GM12878 (cell line): ENCODE measurements around the gene SCARF2. TPM values are rescaled to one million over a fixed set of nuclear protein-coding genes. Genes with fewer than 3 reads are reported as not detected.

Experiments used
- ATAC-seq: fragments of 200-7000 bp; cut with Tn5 transposase; 3 replicates; pipeline ENCODE4 v1.9.1; 2020; ENCODE audit warnings: mild to moderate bottlenecking, moderate library complexity
- BruUV-seq: library from RNA; stranded (reverse); fragments of 400-500 nt; replicated peaks from 2 replicates; lab custom pipeline; 2021; lab: Mats Ljungman, UMichigan
- CTCF ChIA-PET: fragments of 300-600 bp; sonication (Branson Sonifier 250); formaldehyde crosslinking; extraction: SDS; loops from one replicate; lab custom pipeline; 2021; ENCODE audit warnings: inconsistent platforms; lab: Yijun Ruan, JAX
- POLR2A ChIA-PET: fragments of 350-600 bp; formaldehyde crosslinking; extraction: SDS; loops from one replicate; lab custom pipeline; 2021; ENCODE audit warnings: inconsistent platforms; lab: Charles Lee
- RAD21 ChIA-PET: fragments of 300-600 bp; sonication (Branson Sonifier 250); formaldehyde crosslinking; loops from one replicate; lab custom pipeline; 2023; ENCODE audit warnings: antibody characterized with exemption; ENCODE audit not compliant: unreplicated experiment; lab: Charles Lee
- SMC1A ChIA-PET: fragments of 300-600 bp; sonication (Branson Sonifier 250); formaldehyde crosslinking; loops from one replicate; lab custom pipeline; 2023; ENCODE audit not compliant: unreplicated experiment, uncharacterized antibody; lab: Charles Lee
- DNase-seq: peaks from one replicate; pipeline ENCODE4 v3.0.0-alpha.2; 2011; ENCODE audit warnings: low read depth, low spot score
- FAIRE-seq: peaks from 3 replicates; lab custom pipeline; 2011; peaks lifted over from hg19 to GRCh38; lab: Jason Lieb, UNC
- H2AFZ ChIP-seq: 2 replicates; pipeline ENCODE4 v1.6.0; 2011; ENCODE audit warnings: low read depth, low read length, control low read depth; ENCODE audit not compliant: control insufficient read depth
- H3K27ac ChIP-seq: 2 replicates; pipeline ENCODE4 v1.5.1; 2011; ENCODE audit warnings: control low read depth; ENCODE audit not compliant: control insufficient read depth, insufficient read depth
- H3K27me3 ChIP-seq, 2 experiments: replicated peaks in 1 of 2; 2 replicates each; pipeline versions ENCODE4 v1.6.0 to v1.6.1; 2011; ENCODE audit warnings: low read length in 1 of 2; ENCODE audit not compliant: control insufficient read depth in 2 of 2, insufficient read depth in 2 of 2
- H3K36me3 ChIP-seq, 2 experiments: 2 replicates each; pipeline ENCODE4 v1.5.1; 2011; ENCODE audit warnings: low read length in 1 of 2; ENCODE audit not compliant: control insufficient read depth in 2 of 2, insufficient read depth in 2 of 2
- H3K4me1 ChIP-seq: 2 replicates; pipeline ENCODE4 v1.6.1; 2011; ENCODE audit warnings: mild to moderate bottlenecking, low read length, moderate library complexity, mixed read lengths; ENCODE audit not compliant: control insufficient read depth, insufficient read depth
- H3K4me2 ChIP-seq: 2 replicates; pipeline ENCODE4 v1.6.0; 2011; ENCODE audit warnings: control low read depth; ENCODE audit not compliant: control insufficient read depth, insufficient read depth
- H3K4me3 ChIP-seq: fragments of 200-600 bp; sonication (generic); 2 replicates; pipeline ENCODE4 v1.5.1; 2016
- H3K79me2 ChIP-seq: 2 replicates; pipeline ENCODE4 v1.6.0; 2011; ENCODE audit warnings: low read length; ENCODE audit not compliant: control insufficient read depth, insufficient read depth
- H3K9ac ChIP-seq: 2 replicates; pipeline ENCODE4 v1.8.0; 2011; ENCODE audit warnings: low read length, control low read depth, mixed read lengths; ENCODE audit not compliant: control insufficient read depth, insufficient read depth
- H3K9me3 ChIP-seq: replicated peaks from 3 replicates; pipeline ENCODE4 v1.5.1; 2011; ENCODE audit warnings: mild to moderate bottlenecking, low read length; ENCODE audit not compliant: control insufficient read depth, insufficient read depth
- H4K20me1 ChIP-seq: 2 replicates; pipeline ENCODE4 v1.6.0; 2011; ENCODE audit not compliant: control insufficient read depth, insufficient read depth
- BCL11A ChIP-seq: IDR thresholded peaks from 2 replicates; pipeline ENCODE4 v1.6.1; 2011; ENCODE audit warnings: low read depth, low read length
- EGR1 ChIP-seq, 2 experiments: IDR thresholded peaks; 1 replicate in 1 of 2; 2 replicates in 1 of 2; pipeline ENCODE4 v1.6.1; 2011 to 2012; ENCODE audit warnings: low read depth in 2 of 2, low read length in 2 of 2, borderline replicate concordance in 1 of 2, mild to moderate bottlenecking in 1 of 2, moderate library complexity in 1 of 2
- IKZF2 ChIP-seq, 2 experiments: fragments of 450-650 bp; IDR thresholded peaks; 2 replicates each; pipeline ENCODE4 v1.6.1; 2017; ENCODE audit warnings: mild to moderate bottlenecking in 2 of 2, moderate library complexity in 2 of 2
- MEF2B ChIP-seq: fragments of 450-650 bp; IDR thresholded peaks from 2 replicates; pipeline ENCODE4 v1.6.1; 2018; ENCODE audit warnings: mild to moderate bottlenecking, moderate library complexity; ENCODE audit not compliant: partially characterized antibody, poor library complexity, severe bottlenecking
- PAX8 ChIP-seq: fragments of 450-650 bp; IDR thresholded peaks from 2 replicates; pipeline ENCODE4 v1.6.1; 2017; ENCODE audit warnings: mild to moderate bottlenecking, moderate library complexity
- POLR2AphosphoS5 ChIP-seq: IDR thresholded peaks from 2 replicates; pipeline ENCODE4 v1.6.1; 2011; ENCODE audit warnings: mild to moderate bottlenecking, low read length, inconsistent platforms
- PRDM15 ChIP-seq: fragments of 450-650 bp; formaldehyde crosslinking; IDR thresholded peaks from 2 replicates; pipeline ENCODE4 v1.4.0; 2020; ENCODE audit warnings: mild to moderate bottlenecking, moderate library complexity
- RB1 ChIP-seq: fragments of 450-650 bp; formaldehyde crosslinking; IDR thresholded peaks from 2 replicates; pipeline ENCODE4 v1.6.1; 2017; ENCODE audit warnings: mild to moderate bottlenecking, borderline replicate concordance
- SMC3 ChIP-seq: IDR thresholded peaks from 2 replicates; pipeline ENCODE4 v1.6.1; 2011; ENCODE audit warnings: low read length, improper control_type of control experiment, borderline replicate concordance
- SREBF2 ChIP-seq: IDR thresholded peaks from 2 replicates; pipeline ENCODE4 v1.6.1; 2012; ENCODE audit warnings: mild to moderate bottlenecking, low read length
- TARDBP ChIP-seq: IDR thresholded peaks from 2 replicates; pipeline ENCODE4 v1.6.1; 2016; ENCODE audit warnings: borderline replicate concordance
- TCF3 ChIP-seq: IDR thresholded peaks from 2 replicates; pipeline ENCODE4 v1.6.1; 2012; ENCODE audit warnings: low read depth, mild to moderate bottlenecking, low read length, borderline replicate concordance; ENCODE audit not compliant: insufficient read depth
- YY1 ChIP-seq: IDR thresholded peaks from 2 replicates; pipeline ENCODE4 v1.6.1; 2011; ENCODE audit warnings: low read depth, mild to moderate bottlenecking, low read length
- ZNF384 ChIP-seq: IDR thresholded peaks from 2 replicates; pipeline ENCODE4 v1.6.1; 2012; ENCODE audit warnings: low read depth, mild to moderate bottlenecking, low read length, improper control_type of control experiment, borderline replicate concordance
- WGBS: methylation state at CpG from one replicate; pipeline ENCODE4 v1.1.6; 2016; ENCODE audit warnings: low lambda C conversion rate; ENCODE audit not compliant: insufficient replicate concordance, insufficient coverage; ENCODE audit errors: missing lambda C conversion rate; 5-methylcytosine and 5-hydroxymethylcytosine counted together
- in situ Hi-C: fragments of 300-500 bp; cut with MboI; formaldehyde crosslinking; loops from 9 replicates; pipeline ENCODE4 v1.14.3; 2018; ENCODE audit warnings: mixed read lengths
- intact Hi-C: fragments of 100-400 bp; cut with micrococcal nuclease; formaldehyde crosslinking; loops from one replicate; pipeline ENCODE4 v1.14.2; 2022; ENCODE audit not compliant: unreplicated experiment
- polyA plus RNA-seq, 11 experiments: library from polyadenylated mRNA; depleted of rRNA in 4 of 11; unstranded in 6 of 11; stranded (reverse) in 5 of 11; fragments of >200 nt; fragmentation: Nextera tagmentation in 4 of 11; fragmentation: Illumina TruSeq in 1 of 11; extraction: Ambion mirVana in 4 of 11; extraction: Trizol in 1 of 11; gene quantifications; 1 replicate in 1 of 11; 2 replicates in 10 of 11; pipeline versions ENCODE4 v1.2.1 to v1.2.3, GENCODE V29; 2011 to 2016; ENCODE audit warnings: inconsistent platforms in 2 of 11, missing spikeins in 2 of 11, low read depth in 1 of 11
- total RNA-seq, 4 experiments: library from RNA; depleted of rRNA in 3 of 4; stranded (reverse); fragments of >200 nt in 3 of 4; fragmentation: Illumina TruSeq in 1 of 4; extraction: Trizol in 1 of 4; gene quantifications; 2 replicates each; pipeline versions ENCODE4 v1.2.1 to v1.2.3, GENCODE V29; 2013 to 2021

The SCARF2 gene
- total and polyA plus RNA-seq, 10 of the 15 experiments (the other 5 are each of a cell fraction or from before 2014, with no cell fraction given): 0.01 to 0.74 (median 0.17) TPM; not detected in 5

GRCh38 chr22:20405931-20406685 is 31.5 kb downstream of the SCARF2 start:
- ChIA-PET POLR2A (no interaction called here), SMC1A (no interaction called here), RAD21 (no interaction called here), CTCF (no interaction called here)
- in situ Hi-C loops: no loop called here
- DNase-seq: no peak
- no peak for FAIRE-seq
- WGBS: 93% methylated on average over 62 of the region's 62 CpGs
- no TSS peak for BruUV-seq
- no peaks in the 10 kb centered on the region for H3K4me1 ChIP-seq
- no peak overlapping the region for H2AFZ ChIP-seq
- no peaks in the 10 kb centered on the region for H3K9me3 ChIP-seq
- H4K20me1 ChIP-seq: no peaks in the 10 kb centered on the region
- no peak for ATAC-seq
- H3K27me3 ChIP-seq: no peaks in the 10 kb centered on the region; a peak in 1 of 4 replicates
- H3K4me3 ChIP-seq: no peak overlapping the region
- intact Hi-C loops: no loop called here
- H3K9ac ChIP-seq: no peak overlapping the region
- H3K79me2 ChIP-seq: no peaks in the 10 kb centered on the region
- no peak overlapping the region for H3K27ac ChIP-seq
- H3K36me3 ChIP-seq: peaks cover 0 to 6% of the 10 kb centered on the region in 2 experiments; a peak in 3 of 4 replicates
- TF ChIP-seq PAX8: no peak
- no peak for TF ChIP-seq YY1
- TF ChIP-seq ZNF384: no peak
- TF ChIP-seq IKZF2 (IDR thresholded peaks at IDR 0.05): no peak
- TF ChIP-seq TARDBP: no peak
- no peak overlapping the region for H3K4me2 ChIP-seq

- ChIA-PET SMC1A (no interaction called here), POLR2A (no interaction called here), CTCF (no interaction called here), RAD21 (no interaction called here)
- no peaks in the 10 kb centered on the region for H4K20me1 ChIP-seq
- 97% methylated on average over 37 of the region's 45 CpGs for WGBS
- no peak overlapping the region for H3K27ac ChIP-seq
- H3K36me3 ChIP-seq: peaks cover 0 to 6% of the 10 kb centered on the region in 2 experiments; a peak in 3 of 4 replicates
- no peak overlapping the region for H2AFZ ChIP-seq
- H3K4me1 ChIP-seq: no peaks in the 10 kb centered on the region
- in situ Hi-C loops: no loop called here
- no TSS peak for BruUV-seq
- no peaks in the 10 kb centered on the region for H3K9me3 ChIP-seq
- intact Hi-C loops: no loop called here
- no peak overlapping the region for H3K4me2 ChIP-seq
- FAIRE-seq (no peak), ATAC-seq (no peak), DNase-seq (no peak)
- H3K9ac ChIP-seq: no peak overlapping the region
- H3K79me2 ChIP-seq: no peaks in the 10 kb centered on the region
- no peak overlapping the region for H3K4me3 ChIP-seq
- no peaks in the 10 kb centered on the region; a peak in 1 of 4 replicates for H3K27me3 ChIP-seq
- TF ChIP-seq POLR2AphosphoS5 (no peak), BCL11A (no peak), TCF3 (no peak), SREBF2 (no peak), PRDM15 (CRISPR knock-in tag) (no peak), MEF2B (no peak), RB1 (no peak), SMC3 (no peak), EGR1 (IDR thresholded peaks at IDR 0.05; ENCODE audit: borderline replicate concordance in 1 of 2, low read depth in 2 of 2, low read length in 2 of 2) (no peak)
These were observed 32.2 kb downstream of the SCARF2 start for GRCh38 chr22:20405291-20405930.
